COR-L47 (cell line): ENCODE data around the gene BMX.

ENCODE experiments used
- DNase-seq: peaks from one replicate; lab custom pipeline; 2025; lab: John Stamatoyannopoulos, UW

BMX gene

DNA sequence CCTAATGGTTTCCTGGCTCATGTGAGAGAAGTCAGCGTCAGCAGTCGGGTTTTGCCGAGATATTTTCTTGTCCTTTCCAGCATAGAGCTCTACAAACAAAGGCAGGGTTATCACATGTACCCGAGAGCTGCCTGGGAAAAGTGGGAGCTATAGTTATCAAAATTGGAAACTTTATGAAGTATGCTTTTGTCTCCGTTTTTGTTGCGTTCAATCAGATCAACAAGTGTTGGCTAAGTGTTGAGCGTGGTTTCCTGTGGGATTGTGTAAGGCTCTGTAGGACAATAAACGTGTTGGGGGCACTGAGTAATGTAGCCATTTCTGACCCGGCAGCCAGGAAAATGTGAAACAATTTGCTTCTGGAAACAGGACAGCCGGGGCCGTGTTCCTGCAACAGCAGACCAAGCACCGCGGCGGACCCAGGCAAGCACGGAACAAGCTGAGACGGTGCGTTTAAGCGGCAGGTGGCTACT lies at the start of gene BMX:
BMX (plus strand) TSS at position 311 of the 470 bp plus-strand sequence. CDS start 7,547 bp downstream, outside the sequence.
- no peak for DNase-seq

DNA sequence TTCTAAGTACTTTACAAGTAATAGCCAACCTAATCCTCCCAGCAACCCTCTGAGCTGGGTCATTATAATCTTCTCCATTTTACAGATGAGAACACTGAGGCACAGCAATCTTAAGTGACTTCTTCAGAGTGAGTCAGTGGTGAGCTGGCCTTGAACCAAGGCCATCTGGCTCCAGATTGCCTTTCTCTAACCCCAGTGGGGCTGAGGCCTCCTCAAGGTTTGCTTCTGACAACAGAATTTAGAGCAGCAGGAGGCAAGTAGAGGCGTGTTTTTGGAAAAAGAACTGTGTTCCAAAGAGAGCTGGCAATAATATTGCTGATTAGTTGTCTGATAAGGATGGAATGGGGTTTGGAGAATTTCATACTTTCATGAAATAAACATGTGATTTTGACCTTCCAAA lies 48.7 kb upstream of the BMX start:
- DNase-seq: no peak

DNA sequence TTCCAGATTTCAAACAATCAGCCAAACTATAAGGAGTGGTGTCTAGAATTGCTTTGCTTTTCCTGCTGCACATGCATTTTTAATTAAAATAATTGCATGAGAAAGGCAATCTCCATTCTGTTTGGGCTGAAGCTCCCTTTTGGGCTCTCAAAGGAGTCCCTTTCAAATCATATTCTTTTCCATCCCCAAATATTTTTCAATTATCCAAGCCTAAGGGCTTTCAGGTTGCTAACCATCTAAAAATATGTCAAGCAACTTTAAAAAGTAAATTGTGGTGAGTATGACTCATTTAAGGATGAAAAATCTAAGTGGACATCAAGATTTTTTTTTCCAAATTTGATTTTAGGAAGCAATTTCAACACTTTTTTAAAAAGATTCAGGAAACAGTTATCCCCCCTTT lies 35.9 kb upstream of the BMX start:
- no peak for DNase-seq

DNA sequence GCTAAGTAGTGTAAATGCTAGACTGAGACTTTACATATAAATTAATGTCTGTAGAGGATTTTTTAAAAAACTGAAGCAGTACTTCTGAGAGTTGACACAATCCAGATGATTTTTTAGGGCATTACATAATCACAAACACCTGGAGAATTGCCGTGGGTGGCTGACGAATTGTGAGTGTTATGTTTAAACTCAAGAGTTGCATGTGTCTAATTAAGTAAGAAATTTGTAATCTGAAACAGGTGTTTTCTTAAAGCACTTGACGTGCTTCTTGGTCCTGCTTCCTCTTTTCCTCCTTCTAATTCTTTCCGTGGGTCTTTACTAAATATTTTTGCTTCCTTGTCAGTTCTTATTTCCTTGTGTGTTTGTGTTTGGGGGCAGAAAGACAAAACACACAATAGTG lies 35.3 kb upstream of the BMX start:
- no peak for DNase-seq

DNA sequence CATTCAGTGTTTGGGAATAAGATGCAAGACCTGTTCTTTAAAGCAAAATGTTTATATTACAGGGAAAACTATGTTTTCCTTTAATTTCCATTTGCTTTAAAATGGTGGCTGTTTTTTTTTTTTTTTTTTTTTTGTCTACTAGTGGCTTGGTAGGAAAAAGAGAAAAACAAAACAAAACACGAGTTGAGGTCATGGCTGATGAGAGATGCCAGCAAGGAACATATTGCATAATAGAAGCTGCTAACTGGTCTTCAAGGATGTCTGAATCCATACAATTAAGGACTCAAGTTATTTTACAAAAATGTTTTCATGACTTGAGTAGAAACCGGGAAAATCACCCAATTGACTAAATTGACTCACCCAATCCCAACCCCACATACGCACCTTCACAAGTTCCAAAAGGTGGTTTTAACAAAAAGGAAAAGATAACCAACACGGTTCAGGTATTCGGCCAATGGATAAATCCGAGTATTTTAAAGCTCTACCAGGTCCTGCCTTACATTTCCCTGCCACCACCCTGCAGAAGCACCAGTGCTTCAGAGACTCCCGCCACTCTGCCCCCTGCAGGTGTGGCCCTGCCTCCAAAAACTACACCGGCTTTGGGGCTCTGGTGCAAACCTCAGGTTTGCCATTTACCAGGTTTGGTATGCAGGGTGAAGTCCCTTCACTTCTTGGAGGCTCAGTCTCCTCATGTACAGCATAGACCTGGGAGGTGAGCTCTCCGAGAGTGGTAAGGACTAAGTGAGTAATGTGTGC lies 34.5 kb upstream of the BMX start:
- no peak for DNase-seq

DNA sequence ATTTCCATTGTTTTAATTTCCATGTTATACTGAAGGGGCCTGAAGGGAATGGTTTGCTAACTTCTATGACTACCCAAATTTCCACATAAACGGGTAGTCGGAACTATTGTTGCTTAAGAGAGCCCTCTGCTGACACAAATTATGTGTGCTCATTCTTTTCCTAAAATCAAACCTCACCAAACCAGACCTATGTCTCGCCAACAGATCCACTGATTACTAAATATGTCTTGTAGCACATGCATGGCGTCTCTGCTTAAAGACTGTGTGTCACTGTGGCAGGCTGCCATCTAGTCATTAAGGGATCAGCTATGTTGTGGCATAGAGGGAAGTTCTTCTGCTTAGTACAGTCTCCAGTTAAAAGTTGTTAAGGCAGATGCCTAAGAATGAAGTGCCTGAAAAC lies 32.6 kb upstream of the BMX start:
- DNase-seq: peak; percentile 21

DNA sequence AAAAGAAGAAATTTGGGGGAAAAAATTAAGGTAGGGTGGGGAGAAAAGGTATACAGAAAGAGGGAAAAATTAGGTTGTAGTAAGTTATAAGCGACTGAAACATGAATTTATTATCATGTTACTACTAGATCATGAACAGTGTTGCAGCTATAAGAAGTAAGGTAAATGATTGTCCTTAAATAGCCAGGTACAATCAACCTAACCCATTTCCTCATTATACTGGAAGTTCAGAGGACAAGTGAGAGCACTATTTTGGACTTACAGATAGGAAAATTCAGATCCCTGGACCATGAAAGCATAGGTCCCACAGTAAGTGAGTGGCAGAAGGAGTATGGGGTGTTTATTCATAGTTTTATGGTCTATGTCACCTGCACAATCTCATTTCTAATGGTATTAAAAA lies 31.0 kb upstream of the BMX start:
- DNase-seq: no peak

DNA sequence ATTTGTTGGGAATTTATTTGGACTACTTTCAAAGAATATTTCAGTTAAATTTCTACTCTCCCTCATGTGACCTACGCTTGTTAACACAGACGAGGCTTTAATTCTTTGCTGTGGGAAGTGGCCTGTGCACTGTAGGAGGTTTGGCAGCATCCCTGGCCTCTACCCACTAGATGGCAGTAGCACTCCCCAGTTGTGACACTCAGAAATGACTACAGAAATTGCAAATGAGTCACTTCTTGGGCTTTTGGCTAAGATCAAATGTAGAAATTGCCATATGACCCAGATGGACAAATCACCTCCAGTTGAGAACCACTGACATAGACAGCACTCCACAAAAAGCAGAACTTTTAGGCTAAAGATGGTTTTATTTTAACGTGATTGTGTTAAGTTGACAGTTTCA lies 29.6 kb upstream of the BMX start:
- peak; percentile 35 for DNase-seq

DNA sequence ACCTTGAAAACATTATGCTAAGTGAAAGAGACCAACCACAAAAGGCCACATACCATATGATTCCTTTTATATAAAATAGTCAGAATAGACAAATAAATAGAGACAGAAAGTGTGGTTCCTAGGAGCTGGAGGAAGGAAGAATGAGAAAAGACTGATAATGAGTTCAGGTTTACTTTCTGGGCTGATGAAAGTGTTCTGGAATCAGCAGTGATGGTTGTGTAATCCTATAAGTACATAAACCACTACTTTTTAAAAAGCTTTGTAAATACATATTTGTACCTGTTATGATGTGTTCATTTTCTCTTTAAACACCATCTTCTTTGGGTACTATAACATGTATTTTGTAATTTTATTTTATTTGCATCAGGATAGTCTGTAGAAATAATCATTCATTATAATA lies 28.1 kb upstream of the BMX start:
- no peak for DNase-seq

DNA sequence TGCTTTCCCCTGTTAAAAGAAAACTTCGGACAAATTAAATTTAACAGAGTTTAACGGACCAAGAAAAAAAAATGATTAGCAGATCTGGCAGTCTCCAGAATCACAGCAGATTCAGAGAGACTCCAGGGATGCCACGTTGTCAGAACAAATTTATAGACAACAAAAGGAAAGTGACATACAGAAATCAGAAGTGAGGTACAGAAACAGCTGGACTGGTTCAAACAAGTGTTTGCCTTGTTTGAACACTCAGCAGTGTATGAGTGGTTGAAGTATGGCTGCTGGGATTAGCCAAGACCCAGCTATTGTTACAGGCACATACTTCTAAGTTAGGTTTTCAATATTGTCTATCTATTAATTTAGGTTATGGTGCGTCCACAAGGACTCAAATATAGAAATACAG lies 26.6 kb upstream of the BMX start:
- no peak for DNase-seq

DNA sequence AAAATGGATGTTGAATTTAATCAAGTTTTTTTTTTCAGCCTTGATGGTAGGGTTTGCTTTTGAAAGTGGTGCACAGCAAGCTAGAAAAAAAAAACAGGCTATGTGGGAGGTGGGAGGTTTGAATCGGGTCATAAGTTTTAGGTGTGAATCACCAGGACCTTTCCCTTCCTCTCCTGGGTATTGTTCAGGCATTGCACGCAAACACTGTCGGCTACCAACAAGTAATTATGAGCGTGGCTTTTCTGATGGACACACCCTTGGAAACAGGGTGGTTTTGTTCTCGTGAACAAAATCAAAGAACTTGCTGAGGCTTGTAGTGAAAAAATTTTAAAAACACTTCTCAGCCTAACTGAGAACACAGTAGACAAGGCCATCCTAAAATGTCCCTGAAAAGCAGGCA lies 25.6 kb upstream of the BMX start:
- no peak for DNase-seq

DNA sequence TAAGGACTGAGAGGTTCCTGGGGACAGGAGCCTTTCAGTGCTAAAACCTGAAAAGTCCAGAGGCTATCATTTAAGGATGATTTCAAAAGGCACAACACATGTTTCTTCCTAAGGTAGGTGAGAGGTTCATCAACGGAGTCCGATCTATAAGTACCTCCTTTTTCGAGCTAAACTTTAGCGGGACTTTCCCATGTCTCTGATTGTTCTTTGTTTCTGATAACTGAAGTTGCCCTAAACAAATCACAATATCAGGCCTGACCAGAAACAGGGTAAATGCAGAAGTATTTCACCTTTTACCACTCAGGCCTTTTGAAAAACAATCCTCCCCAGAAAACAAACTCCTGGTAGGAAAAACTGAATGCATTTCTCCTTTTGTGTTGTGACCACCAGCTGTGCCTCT lies 25.1 kb upstream of the BMX start:
- no peak for DNase-seq

DNA sequence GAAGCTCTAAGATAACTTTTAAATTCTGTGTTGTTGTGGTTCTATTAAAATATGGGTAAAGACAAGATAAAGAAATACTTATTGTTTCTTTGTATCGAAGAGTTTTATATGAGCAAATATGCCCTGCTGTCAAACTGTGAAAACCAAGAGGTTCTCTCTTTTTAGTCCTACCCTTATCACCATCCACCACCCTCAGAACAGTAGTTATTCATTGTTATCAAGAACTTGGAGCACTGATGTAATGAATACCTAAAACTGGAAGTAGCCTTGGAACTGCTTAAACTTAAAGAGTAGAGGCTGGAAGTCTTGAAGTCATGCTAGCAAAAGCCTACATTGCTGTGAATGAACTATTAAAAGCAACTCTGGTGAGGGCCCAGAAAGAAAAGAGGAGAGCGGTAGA lies 16.7 kb upstream of the BMX start:
- no peak for DNase-seq

DNA sequence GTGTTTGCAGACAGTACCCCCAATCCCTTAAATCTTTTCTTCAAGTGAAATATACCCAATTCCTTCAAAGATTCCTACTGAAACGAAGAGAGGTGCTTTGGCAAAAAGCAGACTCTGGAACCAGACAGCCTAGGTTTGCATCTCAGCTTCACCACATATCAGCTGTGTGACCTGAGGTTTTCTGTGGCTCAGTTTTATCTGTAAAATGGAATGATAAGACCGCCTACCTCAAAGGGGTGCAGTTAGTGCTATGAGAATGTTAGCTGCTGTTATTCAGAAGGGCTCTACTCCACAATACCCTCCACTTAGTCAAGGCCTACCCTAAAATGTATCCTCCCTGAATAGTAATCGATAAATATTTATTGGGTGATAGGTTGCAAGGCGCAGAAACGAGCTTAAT lies 8.1 kb upstream of the BMX start:
- no peak for DNase-seq

DNA sequence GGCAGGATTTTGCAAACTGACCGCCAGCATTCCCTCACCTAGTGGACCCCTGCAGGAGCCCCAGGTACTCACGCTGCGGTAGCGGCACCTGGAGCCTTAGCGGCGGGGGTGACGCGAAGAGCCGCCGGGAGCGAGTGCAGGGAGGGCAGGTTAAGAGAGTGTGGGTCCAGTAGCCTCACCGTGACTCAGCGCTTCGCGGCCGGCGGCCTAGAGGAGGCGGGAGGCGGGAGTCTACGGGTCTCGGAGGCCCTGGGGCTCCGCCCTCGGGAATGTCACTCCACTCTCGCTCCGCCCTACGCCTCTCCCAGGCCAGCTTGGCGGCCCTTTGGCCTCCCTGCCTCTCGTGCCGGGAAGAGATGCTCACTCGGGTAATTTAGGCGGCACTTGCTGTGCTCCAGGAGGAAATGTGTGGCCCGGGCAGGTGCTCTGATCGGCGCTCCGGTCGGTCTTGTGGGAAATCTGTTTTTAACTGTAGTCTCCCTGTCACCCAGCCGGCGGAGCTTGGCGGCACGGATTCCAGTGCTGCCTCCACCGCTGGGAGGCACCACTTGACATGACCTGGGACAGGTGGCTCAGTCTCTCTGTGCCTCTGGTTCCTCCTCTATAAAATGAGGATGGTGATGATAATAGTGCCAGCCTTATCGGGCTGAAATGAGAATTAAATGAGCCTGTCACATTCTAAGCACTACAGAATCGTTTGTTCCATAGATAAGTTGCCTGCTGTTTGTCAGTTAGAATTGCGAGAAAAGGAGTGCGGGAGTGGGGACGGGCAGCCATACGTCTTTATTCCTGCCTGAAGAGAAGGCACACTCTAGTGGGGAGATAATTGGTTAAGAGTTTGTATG lies 7.3 kb upstream of the BMX start, which contains the start of gene PIR:
PIR (minus strand) TSS at position 216 of the 845 bp plus-strand sequence. CDS start 2,076 bp downstream, outside the sequence.
- peak; percentile 71 for DNase-seq

DNA sequence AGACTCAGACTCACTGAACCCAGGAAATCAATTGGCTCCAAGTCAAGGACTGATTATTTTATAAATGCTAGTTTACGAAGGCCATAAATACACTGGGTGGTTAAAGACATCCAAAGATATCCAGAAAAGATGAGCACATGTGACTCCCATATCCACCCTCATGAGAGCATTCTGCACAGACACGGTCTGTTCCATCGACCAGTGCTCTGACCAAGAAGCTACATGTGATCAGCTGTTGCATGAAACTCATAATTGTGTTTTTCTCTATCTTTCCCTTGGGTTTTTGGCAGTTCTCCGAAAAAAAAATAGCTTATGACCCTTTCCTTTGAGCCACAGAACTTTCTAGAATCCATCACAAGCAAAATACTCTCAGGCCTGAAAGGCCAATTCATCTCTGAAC lies 4.8 kb upstream of the BMX start:
- no peak for DNase-seq

DNA sequence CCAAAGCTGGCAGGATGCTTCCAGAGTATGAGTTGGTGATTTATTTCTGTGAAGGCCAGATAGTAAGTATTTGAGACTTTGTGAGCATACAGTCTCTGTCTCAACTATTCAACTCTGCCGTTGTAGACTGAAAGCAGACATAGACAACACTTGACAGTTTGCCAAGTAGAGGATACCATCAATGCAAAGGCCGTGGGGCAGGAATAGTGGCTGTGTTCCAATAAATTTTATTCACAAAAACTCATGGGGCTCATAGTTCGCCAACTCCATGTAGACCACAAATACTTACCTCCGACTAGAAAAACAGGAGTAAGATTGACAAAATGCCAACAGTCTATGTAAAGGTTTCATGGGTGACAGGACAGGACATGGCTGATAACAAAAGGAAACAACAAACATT lies 3.8 kb upstream of the BMX start:
- no peak for DNase-seq

DNA sequence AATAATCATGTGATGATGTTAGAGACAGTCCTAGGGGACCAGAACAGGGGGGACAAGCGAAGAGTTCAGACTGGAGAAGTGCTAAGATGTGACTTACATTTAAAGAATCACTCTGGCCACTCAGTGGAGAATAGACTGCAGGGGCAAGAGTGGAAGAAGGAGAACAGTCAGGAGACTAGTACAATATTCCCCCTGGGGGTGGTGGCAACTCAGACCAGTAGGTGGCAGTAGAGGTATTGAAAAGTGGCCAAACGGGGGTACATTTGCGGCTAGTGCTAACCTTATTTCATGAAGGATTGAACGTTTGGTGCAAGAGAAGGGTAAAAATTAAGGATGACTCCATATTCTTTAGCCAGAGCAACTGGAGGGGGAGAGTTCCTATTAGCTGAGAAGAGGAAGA lies 2.7 kb upstream of the BMX start:
- DNase-seq: peak; percentile 28

DNA sequence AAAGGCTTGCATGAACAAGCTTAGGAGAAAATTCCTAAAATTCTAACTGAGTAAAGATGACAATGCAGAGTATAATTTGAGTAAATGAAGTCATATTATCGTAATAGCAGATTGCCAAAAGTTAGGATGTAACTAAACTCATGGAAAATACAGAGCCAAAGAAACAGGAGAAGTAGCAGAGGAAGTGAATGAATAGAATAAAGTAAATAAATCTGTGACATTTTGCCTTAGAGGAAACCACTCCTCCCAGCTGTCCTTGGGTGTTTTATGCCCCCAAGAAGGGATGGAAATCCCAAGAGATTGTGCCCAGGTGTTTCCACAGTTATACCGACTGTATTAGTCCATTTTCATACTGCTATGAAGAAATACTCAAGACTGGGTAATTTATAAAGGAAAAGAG lies 1.9 kb upstream of the BMX start:
- no peak for DNase-seq

DNA sequence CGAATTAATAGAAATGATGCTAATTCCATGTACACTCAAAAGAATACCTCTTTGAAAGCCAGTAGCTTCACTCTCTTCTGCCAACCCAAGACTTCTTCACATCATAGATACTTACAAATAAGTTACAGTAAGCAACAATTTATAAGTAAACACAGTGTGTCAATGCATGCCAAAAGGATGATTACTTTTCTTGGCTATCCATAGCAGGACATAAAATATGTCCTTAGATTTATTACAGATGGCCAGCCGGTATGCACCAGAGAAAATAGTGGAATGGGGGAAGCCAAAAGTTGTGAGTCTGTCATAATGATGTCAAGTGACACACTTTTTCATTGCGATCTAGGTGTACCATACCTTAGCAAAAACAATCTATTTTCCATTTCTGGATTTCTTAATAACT lies 631 bp upstream of the BMX start:
- DNase-seq: no peak

DNA sequence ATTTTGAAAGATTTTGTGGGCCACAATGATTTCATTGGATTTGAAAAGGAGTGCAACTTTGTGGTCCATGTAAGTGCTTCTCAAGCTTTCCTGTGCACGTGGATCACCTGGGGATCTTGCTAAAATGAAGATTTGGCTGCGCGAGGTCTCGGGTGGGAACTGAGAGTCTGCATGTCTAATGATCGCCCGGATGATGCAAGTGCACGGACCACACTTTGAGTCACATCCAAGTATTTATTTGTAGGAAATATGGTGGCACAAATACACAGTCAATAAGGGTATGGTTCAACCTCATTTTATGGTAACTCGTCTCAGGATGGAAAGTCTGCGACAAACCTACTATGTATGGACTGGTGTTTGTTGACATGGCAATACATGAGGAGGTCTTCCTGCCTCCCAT lies 899 bp downstream of the BMX start:
- DNase-seq: no peak

DNA sequence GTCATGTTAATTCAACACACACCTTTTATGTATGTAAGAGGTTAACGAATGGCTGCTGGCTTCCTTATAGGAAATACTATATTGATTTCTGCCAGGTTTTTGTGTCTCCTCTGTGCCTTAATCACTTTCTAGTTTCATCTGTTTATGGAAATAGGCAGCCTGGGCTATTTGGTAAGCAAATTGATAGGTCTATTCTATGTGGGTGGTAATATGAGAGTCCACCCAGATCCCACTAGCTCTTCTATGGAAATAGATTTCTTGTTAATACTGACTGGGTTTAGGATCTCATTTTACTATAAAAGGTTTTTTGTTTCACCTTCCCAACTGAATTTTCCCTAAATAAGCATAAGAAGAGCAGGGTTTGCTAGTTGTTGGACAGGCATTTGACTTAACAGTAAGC lies 4.1 kb downstream of the BMX start:
- no peak for DNase-seq

DNA sequence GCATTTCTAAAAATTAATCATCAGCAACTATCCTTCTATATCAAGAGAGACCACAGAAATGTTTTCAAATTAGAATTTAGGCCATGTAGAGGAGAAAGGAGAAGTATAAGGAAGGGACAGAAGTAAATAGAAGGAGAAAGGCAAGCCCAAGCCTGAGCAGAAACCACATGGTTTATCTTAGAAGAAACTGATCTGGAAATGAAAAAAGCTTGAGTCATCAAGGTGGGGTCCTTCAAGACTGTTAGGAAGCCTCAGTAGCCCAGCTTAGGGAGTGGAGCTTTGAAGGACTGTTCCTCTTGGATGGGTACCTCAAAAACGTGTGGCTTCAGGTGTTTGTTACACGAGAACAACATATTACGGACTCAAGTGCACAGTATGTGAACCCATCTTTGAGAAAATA lies 4.5 kb downstream of the BMX start:
- no peak for DNase-seq
